NCI-H2171 (cell line): ENCODE data around the gene LCTL.
"Not testable (repeated sequence)": the region's sequence is repeated elsewhere in the genome, so short reads cannot be mapped to it uniquely, and the experiment has no call there.

Experiments used
- DNase-seq: peaks from one replicate; lab custom pipeline; 2025; lab: John Stamatoyannopoulos, UW

LCTL gene

DNA sequence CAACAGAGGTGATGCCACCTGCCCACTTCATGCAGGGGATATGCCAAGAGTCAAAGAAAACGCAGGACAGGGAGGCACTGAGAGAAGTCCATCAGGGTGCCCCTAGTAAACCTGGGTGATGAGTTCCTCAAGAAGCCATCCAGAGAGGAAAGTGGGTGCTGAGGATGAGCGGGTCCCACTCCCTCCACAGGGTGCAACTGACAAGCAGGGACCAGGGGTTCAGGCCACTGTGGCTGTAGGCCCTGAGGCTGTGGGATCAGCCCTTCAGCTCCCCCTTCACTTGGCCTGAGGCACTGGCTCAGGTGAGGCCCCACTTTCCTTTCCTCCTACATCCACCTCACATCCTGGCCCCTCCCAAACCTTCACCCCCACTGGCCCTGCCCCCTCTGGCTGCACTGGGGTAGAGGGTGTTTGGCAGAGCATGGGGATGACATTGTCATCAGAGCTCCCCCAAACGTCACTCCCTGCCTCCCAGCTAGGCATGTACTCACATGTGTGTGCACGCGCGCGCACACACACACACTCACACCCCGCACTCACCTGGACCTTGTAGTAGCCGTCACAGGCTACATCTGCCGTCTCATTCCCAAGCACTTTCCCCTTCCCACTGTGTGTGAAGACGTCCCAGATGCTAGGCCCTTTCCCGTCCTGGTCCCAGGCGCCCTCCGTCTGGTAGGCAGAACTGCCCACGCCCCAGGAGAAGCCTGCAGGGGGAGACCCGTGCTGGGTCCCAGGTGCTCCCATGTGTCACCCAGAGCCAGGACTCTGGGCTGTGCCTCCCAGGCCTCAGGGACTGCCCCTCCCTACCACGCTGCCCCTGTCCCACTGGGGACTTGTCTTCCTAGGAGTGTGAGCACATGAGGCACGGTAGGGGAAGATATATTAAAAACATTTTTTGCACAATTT, 1.4 kb downstream of the LCTL start:
- no peak for DNase-seq

DNA sequence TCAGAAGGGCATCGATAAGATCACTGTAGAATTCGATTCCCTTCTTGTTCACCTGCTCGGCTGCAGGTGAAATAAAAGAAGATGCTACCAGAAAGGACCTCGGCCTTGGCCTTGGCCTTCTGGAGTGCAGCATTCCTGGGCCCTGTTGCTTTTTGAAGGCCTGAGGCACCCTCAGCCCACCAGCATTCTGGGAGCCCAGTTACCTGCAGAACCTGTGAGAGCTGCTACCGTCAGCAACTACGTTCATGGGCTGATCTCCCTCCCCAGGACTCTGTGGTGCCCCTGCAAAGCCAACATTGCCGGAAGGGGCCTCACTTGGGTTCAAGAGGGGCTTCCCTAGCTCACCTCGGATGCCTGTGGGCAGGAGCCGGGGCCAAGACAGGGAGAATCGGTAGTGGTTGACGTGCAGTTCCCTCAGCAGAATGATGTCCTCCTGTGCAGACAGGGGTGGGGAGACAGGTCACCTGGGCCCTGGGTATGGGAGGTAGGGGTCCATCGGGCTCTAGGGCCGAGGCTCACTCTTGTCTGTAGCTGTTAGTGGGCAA, 2.2 kb downstream of the LCTL start:
- no peak for DNase-seq

DNA sequence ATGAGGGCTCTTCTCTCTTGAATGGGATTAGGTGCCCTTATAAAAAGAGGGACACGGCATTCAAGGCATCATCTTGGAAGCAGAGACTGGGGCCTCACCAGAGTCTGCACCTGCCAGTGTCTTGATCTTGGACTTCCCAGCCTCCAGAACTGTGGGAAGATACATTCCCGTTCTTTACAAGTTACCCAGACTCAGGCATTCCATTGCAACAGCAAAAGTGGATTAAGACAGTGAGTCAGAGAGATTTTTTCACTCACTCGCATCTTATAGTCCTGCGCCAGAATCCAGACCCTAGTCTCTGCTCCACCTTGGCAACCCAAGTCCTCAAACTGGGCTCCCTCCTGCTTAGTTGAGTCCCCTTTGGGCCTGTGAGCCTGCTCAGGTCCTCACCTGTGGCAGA, 2.7 kb downstream of the LCTL start:
- no peak for DNase-seq

DNA sequence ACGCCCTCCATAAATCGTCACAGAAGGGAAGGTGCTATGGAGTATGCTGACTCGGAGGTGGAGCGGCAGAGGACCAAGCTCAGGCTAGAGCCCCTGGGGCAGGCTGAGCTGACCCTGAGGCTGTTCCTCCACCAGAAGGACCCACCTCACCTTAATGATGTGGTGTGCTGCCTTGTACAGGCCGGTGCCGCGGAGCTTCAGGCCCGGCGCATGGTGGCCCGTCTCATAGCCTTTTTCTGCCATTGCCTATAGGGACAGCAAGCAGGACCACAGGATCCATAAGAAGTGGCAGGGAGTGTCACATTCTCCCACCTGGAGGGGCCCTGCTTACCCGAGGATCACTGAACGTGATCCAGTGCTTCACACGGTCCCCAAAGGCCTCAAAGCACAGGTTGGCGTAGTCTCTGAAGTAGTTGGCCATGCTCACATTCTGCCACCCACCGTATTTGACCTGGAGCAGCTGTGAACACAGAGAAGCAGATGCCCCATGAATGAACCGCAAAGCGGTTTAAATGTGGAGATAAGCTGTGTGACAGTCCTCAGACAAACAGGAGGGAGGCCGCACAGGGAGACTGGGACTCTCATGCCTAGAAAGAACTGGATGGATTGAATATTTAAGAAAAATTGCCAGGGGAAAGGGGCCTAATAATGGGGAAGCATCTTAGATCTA, 4.8 kb downstream of the LCTL start:
- no peak for DNase-seq

DNA sequence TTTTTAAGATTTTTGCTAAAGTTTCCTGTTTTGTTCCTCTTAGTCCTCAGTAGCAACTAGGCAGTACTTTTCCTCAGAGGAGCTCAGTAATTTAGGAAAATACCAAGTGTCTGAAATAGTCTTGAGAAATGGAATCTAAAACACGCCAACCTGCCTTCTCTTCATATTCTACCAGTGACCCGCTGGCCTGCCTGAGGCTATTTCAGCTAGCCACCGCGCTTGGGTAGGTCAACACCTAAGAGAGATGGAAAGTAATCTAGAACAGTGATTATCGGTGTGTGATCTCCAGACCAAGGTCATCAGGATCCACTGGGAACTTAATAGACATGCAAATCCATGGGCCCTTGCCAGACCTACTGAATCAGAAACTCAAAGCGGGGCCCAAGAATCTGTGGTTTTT, 7.5 kb downstream of the LCTL start:
- no peak for DNase-seq

DNA sequence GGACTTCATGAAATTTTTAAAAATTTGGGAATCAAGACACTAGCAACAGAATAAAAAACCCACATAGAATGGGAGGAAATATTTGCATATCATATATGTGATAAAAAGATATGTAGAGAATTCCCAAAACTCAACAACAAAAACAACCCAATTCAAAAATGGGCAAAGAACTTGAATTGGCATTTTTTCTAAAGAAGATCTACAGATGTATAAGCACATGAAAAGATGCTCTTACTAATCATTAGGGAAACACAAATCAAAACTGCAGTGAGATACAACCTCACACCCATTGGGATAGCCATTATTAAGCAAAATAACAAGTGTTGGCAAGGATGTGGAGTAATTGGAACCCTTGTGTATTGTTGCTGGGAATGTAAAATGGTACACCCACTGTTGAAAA, 10.1 kb downstream of the LCTL start:
- DNase-seq: no peak

DNA sequence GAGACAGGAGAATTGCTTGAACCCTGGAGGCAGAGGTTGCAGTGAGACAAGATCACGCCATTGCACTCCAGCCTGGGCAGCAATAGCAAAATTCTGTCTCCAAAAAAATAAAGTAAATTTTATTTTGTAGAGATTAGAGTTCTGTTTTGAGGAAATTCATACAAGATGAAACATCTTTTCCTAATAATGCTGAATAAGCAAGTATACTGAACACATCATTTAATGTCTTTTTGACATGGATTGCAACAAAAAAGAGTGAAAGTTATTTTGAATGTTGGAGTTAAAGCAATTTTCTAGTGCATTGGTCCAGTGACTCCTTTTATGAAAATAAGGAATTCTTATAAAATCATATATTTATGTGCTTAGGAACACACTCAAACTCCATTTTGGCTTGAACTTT, 20.5 kb downstream of the LCTL start:
- DNase-seq: no peak

DNA sequence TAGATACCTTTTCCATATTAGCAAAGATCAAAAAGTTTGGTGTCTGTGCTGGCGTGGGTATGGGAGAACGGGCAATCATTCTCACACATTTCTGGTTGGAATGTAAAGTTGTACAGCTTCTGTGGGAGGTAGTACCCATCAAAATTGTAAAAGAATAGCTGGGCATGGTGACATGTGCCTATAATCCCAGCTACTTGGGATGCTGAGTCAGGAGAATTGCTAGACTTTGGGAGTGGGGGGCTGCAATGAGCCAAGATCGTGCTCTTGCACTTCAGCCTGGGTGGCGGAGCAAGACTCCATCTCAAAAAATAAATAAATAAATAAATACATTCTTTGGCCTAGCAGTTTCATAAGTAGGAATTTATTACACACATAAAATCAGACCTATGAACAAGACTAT, 22.9 kb downstream of the LCTL start:
- no peak for DNase-seq

DNA sequence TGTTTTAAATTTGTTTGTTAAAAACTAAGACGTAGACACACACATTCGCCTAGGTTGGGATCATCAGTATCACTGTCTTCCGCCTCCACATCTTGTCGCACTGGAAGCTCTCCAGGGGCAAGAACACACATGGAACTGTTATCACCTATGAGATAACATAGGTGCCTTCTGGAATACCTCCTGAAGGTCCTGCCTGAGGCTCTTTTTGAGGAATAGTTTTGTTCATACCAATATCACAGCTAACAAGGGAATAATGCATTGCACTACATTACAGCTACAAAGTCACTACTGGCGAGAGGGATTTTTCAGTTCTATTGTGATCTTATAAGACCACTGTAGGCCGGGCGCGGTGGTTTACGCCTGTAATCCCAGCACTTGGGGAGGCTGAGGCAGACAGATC, 30.7 kb downstream of the LCTL start:
- DNase-seq: no peak

DNA sequence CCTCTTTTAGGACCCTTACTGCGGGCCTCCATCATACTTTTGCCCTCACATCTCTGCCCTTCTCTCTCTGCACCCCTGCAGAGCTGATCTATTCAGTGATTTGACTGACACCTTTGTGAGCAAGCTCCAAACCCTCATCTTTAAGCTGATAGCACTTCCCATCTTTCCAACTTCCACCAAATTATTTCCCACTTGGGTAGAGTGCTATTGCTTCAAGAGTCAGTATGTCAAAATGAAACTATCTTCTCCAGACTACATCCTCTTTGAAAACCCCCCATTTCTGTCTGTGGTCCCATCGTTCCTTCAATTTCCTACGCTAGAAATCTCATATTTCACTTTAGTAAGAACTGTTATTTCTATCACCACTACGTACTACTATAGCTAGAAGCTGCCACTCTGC, 41.0 kb downstream of the LCTL start:
- no peak for DNase-seq

DNA sequence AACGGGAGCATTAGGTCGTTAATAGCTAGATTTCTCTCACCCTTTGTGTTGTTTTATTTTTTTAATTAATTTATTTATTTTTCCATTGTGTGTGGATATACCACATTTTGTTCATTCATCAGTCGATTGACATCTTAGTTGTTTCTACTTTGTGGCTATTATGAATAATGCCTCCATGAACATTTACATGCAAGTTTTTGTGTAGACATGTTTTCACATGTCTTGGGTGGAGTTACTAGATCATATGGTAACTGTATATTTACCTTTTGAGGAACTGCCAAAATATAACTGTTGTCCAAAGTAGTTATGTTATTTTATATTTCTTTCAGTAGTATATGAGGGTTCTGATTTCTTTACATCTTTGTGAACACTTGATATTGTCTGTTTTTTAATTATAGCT, 41.9 kb downstream of the LCTL start:
- DNase-seq: no peak

DNA sequence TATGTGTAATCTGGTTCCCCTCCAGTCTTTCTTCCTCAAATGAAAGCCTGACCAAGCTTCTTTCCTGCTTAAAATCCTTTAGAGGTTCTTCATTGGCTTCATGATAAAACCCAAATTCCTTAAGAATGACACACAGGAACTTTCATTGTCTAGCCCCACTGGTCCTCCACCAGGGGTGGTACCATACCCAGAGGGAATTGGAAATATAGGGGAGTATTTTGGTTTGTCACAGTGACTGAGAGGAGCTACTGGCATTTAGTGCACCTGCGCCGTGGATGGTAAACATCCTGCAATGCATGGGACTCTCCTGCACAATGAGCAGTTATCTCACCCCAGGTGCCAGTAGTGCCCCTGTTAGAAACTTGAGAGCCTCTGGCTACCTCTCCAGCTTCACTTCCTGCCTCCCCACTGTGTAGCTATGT, 49.9 kb downstream of the LCTL start:
- no peak for DNase-seq

DNA sequence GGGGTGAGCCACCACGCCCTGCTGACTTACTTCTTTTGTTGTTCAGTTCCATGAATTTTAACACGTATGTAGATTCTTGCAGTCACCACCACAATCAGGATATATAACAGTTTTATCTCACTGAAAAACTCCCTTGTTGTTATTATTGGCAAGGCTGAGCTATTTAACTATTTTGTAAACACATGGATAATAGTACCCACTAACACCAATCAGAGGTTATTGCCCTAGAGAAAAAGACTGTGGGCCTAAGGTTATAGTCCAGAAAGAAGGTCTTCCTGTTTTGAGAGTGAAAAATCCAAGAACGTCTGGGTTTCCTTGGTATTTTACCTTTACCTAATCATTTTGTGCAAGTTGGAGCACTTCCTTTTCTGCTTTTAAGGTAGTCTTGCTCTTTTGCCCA, 51.2 kb downstream of the LCTL start:
- no peak for DNase-seq

DNA sequence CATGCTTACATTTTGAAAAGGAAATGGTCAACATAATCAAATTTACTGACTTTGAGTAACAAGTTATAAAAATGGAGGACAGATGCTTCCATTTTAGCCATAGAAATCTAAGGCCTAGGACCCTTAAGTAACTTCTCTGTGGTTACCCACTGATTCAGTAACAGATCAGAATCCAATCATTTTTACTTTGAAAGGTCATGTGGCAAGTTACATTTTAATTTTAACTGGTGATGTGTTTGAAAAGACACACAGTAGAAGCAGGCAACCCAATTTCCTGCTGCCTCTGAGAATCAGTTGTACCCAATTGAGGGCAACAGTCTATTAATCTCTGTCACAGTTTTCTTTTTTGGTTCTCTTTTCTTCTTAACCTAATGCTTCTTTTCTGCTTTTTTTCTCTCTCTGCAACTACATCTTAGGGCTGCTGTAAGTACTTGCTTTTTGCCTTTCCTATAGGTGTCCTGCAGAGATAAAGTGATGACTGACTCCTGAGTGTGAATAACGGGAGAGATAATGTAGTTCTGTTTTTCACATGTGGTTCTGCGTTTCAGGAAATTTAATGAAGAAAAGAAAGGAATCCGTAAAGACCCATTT, 57.4 kb downstream of the LCTL start:
- no peak for DNase-seq

DNA sequence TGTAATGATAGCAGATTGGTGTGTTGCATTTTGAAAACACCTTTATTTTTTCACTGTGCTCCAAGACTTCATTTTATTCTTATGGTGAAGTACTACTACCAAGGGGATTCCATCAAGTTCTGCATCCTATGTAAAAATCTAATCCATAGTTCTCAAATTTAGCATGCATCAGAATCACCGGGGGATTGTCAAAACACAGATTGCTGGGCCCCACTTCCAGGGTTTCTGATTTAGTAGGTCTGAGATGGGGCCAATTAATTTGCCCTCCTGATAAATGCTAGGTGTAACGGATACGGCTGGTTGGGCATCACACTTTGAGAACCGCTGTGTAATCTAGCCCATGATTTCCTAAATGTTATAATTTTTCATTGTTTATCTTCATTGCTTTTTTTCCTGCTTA, 60.0 kb downstream of the LCTL start:
- DNase-seq: no peak

DNA sequence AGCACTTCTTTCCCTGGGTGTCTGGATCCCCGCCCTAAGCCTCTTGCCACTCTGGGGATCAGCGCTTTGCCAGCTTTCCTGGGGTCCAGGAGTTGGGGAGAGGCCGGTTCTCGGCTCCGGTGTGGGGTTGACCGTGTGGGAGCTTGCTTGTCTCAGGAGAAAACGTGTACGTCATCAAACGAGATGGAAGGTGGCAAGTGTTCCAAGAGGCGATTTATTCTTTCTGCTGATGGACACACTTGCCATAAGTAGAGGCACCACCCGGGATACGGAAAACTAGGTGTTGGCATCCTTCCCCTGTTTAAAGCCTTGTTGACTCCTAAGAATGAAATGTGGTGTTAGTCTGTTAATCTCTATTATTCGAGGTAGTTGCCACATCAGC, 60.4 kb downstream of the LCTL start:
- no peak for DNase-seq

DNA sequence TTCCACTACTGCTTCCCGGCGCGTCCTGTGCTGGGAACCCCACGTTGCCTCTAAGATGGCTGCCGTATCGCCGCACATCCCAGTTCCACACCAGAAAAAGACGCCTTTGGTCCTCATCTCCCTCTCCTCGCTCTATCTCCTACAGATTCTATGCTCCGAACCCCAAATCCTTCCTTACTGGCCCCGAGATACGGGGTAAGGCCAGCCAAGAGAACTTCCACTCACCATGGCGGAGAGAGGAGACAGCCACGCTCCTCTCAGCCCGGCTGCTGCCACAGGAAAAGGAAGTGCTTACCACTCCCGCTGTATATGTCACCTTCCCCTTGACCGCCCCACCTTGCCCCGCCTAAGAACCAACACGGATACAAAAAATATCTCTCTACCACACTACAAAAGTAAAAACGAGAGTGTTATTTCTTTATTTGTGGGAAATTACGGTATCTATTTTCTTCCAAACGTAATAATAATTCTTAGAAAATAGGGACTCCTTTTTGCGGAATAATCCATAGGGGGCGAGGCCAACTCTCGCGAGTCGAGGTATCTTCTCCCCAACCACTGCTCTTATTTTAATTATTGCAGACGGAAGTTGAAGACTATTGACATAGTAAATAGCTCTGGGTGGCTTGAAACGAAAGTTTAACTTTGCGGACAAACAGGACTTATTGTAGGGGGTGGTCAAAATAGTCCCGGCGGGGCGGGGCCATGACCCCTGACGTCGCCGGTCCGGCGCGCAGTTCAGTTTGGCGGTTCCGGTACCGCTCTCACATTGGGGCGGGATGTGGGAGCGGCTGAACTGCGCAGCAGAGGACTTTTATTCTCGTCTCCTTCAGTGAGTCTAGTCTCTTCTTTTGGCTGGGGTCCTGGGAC, 61.0 kb downstream of the LCTL start, which contains the start of the genes RPL4 and ZWILCH:
TSS of gene RPL4 (minus strand) at position 293 of the 867 bp plus-strand sequence. CDS start at position 228, 65 bp downstream.
TSS of gene ZWILCH (plus strand) at position 764 of the 867 bp plus-strand sequence. CDS start at position 777, 13 bp downstream.
- DNase-seq: peak; percentile 48

DNA sequence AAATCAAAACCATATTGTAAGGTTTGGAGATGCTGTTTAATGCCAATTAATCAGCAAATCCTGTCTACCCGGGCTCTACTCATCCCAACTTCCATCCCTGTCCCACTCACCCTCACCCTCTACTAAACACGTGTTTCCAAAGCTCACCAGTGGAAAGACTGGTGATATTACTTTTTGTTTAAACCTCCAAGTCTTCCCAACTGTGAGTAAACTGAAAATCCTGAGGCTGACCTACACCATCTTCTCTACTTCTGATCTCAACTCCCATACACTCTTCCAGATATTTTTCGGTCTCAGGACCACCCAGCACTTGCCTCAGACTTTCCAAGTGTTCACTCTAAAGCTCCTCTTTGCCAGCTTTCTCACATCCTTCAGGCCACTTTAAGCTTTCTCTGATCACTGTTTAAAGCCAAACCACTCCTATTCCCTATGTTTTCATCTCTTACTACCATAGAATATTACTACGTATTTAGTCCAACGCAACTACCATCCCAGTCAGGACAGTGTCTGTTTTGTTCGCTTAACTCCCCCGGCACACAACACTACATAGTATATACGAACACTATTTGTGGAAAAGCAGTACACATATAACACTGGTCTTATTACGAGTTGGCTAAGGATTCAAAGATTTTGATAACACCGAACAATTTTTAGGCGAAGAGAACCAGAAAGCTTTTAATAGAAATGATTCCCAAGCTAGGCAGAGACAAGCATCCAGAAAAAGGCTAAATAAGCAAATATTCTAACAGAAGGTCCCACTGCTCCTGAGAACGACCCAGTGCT, 61.8 kb downstream of the LCTL start:
- no peak for DNase-seq

DNA sequence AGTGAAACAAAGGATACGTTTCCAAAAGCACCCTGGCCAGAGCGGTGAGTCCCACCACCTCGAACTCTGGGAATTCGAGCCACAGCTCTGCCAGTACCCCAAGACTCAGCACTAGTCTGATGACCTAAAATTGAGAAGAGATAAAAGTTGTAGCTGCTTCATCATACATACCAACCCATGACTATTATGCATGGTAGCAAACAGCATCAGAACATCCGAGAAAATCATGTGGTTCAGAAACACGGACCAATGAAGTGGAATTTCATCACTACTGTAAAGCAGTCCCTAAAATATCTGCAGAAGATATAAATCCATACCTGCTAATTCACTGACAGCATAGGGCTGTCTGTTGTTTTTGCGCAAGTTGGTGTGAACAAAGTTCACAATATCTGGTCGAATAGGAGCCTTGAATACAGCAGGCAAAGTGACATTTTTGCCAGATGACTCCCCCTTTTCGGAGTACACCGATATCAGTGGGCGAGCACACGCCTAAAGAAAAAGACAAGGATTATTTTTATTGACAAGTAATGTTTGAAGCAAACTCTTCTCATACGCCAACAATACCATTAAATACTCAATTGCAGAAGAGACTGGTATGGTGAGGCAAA, 62.7 kb downstream of the LCTL start:
- DNase-seq: not testable (repeated sequence)

DNA sequence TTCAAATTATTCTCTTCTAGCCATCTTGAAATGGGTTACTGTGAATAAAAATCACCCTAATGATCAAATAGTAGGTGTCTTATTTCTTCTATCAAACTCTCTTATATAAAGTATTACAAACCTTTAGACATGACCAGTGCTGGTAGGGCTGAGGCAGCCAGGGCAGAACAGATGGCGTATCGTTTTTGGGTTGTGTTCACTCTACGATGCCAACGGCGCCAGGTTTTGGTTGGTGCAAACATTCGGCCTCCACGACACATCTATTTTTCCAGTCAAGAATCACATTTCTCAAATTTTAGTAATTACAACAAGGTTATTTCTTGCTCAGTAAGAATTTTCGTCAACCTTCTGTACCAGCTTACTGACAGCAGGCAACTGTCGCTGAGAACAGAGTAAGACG, 63.3 kb downstream of the LCTL start:
- DNase-seq: no peak
